GM21390 (cell line): ENCODE data around the gene MATN4.
"Not testable (repeated sequence)": the region's sequence is repeated elsewhere in the genome, so short reads cannot be mapped to it uniquely, and the experiment has no call there.

Experiments
- ATAC-seq: cut with Tn5 transposase; IDR thresholded peaks from one replicate; pipeline ENCODE4 v1.9.1; 2021; ENCODE audit not compliant: unreplicated experiment

Gene MATN4, protein sequence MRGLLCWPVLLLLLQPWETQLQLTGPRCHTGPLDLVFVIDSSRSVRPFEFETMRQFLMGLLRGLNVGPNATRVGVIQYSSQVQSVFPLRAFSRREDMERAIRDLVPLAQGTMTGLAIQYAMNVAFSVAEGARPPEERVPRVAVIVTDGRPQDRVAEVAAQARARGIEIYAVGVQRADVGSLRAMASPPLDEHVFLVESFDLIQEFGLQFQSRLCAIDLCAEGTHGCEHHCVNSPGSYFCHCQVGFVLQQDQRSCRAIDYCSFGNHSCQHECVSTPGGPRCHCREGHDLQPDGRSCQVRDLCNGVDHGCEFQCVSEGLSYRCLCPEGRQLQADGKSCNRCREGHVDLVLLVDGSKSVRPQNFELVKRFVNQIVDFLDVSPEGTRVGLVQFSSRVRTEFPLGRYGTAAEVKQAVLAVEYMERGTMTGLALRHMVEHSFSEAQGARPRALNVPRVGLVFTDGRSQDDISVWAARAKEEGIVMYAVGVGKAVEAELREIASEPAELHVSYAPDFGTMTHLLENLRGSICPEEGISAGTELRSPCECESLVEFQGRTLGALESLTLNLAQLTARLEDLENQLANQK

DNA sequence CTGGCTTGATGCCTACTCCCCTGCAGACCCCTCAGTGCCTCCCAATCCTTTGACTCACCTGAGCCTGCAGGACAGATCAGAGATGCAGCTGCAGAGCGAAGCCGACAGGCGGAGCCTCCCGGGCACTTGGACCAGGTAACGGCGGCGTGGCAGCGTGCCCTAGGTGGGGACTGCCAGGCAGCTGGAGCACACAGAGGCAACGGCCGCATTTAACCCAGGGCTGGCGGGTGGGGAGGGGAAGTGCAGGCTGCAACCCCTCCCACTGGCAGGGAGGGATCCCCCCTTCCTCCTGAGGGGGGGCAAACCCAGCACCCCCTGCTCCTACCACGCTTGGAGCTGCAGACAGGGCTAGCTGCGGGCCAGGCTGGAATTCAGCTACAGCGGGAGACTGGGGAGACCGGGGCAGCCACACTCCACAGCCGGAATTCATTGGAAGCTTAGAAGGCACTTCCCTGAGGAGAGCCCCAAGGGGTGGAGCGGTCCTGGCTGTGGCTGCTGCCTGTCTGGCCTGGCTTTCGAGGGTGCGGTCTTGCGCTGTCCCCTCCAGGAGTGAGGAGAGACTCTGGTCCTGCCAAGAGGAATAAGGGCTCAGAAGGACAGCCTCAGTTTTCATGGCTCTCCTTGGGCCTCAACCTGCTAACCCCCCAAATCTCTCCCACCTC lies at the start of gene MATN4:
Gene MATN4, minus strand, starts transcription at position 183 of the 662 bp plus-strand sequence. CDS start 2,717 bp downstream, outside the sequence.
- ATAC-seq, result no peak

DNA sequence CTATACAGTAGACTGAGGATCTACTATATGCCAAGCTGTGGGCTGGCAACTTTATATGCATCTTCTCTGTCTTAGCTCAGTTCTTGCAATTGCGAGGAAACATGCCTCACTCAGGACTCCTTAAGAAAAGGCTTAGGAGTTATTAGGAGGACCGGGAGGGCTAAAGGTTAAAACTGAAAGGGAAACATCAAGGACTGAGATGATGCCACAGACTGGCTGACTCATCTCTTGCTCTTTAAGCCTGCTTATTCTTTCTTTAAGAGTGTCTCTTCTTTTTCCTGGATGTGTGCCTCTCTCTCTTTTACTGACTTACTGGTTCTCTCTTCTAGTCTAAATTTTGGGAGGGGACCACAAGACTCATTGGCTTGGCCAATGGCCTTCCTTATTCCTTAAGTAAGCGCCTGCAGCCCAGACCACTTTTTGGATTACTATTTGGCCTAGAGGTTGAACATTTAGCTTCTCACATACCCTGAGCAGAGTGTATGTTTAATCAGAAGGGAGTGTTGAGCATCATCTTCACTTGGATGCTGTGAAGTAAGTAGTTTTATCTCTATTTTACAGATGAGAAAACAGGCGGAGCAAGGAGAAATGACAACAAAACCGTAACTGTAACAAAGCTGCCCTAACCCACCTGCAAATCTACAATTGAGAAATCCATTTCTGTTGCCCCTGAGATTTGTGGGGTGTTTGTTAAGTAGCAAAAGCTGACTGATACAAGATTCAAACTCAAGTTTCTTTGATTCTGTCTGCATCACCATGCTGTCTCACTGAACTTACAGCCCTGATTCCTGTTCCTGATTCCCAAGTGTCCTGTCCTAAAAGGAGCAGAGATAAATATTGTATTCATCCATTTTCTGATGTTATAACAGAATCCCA lies 47.3 kb upstream of the MATN4 start:
- no peak for ATAC-seq

- ATAC-seq, result no peak
These were observed 46.5 kb upstream of the MATN4 start for GRCh38 chr20:45354423-45355208.

DNA sequence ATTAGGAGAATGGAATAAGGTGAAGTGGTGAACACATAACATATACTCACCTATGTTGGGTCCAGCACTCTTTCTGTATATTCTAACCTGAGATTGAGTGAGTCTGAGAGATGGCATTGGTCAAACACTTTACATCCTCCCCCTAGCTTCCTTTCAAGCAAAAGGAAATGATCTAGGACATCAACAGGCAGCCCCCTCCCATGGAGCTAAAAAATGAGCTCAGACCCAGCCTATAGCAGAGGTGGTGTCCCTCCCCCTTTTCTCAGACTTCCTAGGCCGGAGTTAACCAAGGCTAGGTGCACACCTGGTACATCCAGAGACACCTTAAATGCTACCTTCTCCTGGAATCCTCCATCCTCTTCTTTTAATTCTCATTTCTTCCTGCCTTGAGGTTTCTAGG lies 45.6 kb upstream of the MATN4 start:
- no peak for ATAC-seq

DNA sequence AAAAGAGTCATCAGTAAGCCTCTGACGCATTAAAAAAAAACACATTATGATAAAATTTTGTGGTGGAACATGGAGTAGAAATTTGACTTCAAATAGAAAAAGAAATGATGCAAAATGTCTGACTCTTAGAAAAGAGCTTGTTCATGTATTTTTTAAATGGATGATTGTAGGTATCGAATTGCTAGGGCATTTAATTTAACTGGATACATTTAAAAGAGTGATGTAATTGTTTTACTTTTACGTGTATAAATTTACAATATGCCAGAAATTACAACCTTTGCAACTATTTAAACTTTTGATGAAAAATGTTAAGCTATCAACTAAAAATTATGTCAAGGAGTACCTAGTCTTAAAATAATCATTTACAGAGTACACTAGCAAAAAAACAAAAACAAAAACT lies 44.6 kb upstream of the MATN4 start:
- ATAC-seq, result no peak

GRCh38 chr20:45350795-45351194 lies 42.7 kb upstream of the MATN4 start:
- not testable (repeated sequence) for ATAC-seq

DNA sequence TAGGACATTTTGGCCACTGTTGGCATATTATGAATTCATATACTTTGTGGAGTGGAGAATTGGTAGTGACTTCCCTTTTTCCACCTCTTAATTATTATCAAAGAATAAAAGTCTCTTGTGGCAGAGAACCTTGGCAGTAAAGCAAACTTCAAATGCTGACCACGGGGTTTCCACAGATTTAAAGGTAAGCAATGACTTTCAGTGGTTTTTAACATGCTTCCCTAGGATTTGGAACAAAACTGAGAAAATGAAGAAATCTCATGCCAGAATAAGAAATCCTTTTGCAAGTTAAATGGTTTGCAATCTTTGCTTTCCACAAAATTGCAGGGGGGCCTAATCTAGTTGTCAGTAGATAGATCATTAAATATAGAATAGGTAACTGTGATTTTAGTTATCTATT lies 42.1 kb upstream of the MATN4 start:
- ATAC-seq, result no peak

DNA sequence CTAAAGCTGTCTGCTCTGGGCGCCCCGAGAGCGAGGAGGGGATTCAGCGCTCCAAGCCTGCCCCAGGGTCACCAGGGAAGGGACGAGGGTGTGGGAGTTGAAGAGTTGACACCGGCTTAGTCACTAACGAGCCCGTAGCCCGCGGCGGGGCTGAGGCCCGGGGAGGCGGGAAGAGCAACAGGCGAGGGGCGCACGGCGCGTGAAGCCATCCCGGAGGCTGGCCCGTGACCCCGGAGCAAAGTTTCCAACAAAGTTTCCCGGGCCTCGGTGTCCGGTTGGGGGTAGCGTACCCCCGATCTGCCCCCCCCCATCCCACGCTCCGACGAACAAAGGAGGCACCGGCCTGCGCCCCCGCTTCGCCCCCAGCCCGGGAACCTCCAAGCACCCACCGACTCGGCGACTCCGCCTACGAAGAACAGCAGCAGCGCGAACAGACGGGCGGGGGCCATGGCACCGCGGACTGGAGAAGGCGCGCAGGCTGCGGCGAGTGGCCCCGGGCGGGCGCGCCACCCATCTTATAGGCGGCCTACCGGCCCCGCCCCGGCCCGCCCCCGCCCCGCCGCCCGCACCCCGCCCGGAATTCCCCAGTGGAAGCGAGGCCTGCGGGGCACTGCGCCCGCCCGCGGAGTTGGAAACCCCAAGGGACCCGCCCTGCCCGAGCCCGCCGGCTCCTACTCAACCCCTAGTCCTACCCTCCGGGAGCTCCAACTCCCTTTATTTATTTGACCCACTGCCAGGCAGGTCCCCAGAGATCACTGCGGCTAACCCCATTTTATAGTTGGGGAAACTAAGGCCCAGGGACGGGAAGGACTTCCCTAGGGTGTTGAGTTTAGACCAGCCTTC lies 40.1 kb upstream of the MATN4 start, which contains the start of gene SDC4:
Gene SDC4, minus strand, starts transcription at position 489 of the 843 bp plus-strand sequence. Its CDS starts 40 bp downstream, at position 449.
- ATAC-seq, result no peak

- no peak for ATAC-seq
These were observed 39.3 kb upstream of the MATN4 start for GRCh38 chr20:45347297-45347935.

GRCh38 chr20:45346851-45347250 lies 38.8 kb upstream of the MATN4 start:
- no peak for ATAC-seq

DNA sequence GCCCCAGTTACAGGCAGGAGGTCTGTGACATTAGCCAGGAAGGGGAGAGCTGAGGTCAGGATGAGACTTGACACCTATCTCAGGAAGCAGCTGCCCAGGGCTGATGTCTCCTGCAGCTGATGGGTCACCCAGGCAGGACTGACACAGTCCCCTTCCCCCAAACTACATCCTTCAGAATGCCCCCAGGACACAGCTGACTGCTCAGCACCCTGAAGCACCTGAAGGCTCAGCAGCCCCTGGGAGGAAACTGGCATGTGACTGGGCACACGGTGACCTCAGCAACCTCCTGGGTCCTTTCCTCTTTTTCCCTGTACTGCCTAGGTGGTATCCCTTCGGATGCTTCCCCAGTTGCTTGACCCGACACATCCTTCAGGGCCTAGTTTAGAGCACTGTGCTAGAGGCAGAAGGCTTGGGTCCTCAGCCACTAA lies 38.2 kb upstream of the MATN4 start:
- no peak for ATAC-seq

DNA sequence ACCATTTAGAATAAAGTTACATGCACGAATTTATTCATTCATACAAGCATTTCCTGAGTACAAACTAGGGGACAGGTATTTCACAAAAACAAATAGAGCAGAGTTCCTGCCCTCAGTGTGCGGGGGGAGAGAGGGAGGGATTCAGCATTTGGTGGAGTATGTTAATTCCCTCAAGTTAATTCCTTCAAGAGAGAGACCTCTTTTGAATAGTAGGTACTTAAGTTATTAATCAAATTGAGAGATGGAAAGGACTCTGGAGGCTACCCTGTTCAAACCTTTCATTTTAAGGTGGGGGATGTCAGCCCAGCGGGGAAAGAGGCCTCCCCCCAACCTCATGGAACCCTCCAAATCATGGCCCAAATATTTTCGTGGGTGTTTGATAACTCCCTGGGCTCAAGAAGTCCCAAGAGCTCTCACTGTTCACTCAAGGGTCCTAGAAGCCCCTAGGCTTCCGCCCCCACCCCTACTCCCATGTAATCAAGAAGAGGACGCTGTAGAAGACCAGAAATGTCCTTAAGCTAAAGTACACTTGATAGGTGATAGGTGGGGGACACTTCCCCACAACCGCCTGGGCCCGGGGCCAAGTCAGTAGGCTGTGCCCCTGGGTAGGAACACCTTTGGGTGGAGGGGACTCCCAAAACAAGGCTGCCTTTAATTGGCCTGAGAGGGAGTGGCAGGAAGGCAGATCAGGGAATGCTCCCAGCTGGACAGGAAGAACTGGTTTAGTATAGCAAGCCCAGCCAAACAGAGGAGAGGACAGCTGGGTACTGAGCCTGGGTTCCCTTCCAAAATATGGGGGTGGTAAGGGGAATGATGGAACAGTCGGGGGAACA lies 37.2 kb upstream of the MATN4 start:
- ATAC-seq, result no peak

GRCh38 chr20:45344168-45344860 lies 36.2 kb upstream of the MATN4 start:
- ATAC-seq, result no peak

GRCh38 chr20:45343532-45344167 lies 35.6 kb upstream of the MATN4 start:
- no peak for ATAC-seq

DNA sequence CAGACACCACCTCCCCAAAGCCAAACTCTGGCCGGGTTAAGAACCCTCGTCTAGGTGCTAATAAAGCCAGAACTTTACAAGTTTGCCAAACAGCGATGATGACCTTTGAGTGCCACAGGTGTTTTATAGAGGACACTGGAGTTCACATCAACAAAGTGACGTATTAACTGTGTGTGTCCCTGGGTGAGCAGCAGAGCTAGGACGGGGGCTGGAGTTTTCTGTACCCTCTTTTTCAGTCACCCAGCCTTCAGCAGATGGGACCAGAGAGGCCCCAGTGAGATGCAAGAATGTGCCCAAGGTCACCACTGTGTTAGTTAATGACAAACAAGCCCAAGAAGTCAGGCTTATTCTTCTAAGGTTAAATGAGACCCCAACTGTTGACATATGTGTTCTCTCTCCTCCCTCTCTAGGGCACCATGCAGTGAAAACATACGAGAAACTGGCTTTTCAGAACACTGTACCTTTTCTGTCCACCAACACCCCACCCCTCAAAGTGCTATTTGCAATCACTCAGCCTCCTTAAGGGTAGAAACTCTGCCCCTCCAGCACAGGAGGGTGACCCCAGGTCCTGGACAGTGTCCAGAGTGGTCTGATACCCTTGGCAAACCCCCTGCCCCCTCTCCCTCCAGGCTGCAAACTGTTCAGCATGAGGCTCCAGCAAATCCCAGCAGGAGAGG lies 34.9 kb upstream of the MATN4 start:
- ATAC-seq, result no peak
